ENCODE measurements around the gene TYW1B. TPM values are rescaled to one million over a fixed set of nuclear protein-coding genes. Genes with fewer than 3 reads are reported as not detected.
"Not testable (repeated sequence)": the region's sequence is repeated elsewhere in the genome, so short reads cannot be mapped to it uniquely, and the experiment has no call there.

The TYW1B gene
- total RNA-seq, 1 experiment from 2014 or later: 5.5 TPM

DNA sequence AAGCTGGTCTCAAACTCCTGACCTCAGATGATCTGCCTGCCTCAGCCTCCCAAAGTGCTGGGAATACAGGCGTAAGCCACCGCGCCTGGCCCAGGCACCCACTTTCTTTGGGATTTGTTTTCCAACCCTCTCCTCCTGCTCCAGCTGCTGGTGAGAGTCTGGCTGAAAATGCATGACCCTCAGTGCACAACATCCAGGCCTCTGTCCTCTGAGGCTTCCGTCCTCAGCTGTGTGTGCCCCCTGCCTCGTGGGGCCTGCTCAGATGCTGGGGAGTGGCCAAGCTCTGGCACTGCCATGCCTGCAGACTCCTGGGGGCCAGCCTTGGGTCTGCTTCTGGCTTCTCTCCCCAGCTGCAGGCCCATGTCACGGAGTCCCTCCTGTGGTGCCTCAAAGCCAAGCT is 27.3 kb upstream of the TYW1B start:
- not testable (repeated sequence) for H3K27ac Mint-ChIP-seq; H4K8ac ChIP-seq (replicated peaks; ENCODE audit: insufficient read length, low read depth, low read length); H3K4me1 Mint-ChIP-seq; H3K36me3 Mint-ChIP-seq (ENCODE audit: insufficient read depth in 1 of 3, low read depth in 3 of 3); H3K23ac ChIP-seq (ENCODE audit: insufficient read length, low read depth, low read length); DNase-seq; H2BK15ac ChIP-seq (ENCODE audit: low read depth, low read length); H3K4me2 ChIP-seq (ENCODE audit: insufficient read depth, insufficient read length, low read length); H2BK12ac ChIP-seq (ENCODE audit: insufficient read length, low read depth, low read length); H2BK20ac ChIP-seq (ENCODE audit: low read depth, low read length, poor library complexity, severe bottlenecking); H3K14ac ChIP-seq (ENCODE audit: insufficient read depth, low read length); H4K20me1 ChIP-seq (ENCODE audit: control insufficient read depth, insufficient read depth, insufficient read length); H3K23me2 ChIP-seq (ENCODE audit: insufficient read length, low read depth, low read length, poor library complexity, severe bottlenecking); H4K91ac ChIP-seq (ENCODE audit: insufficient read length, low read depth, low read length); H3K4ac ChIP-seq (ENCODE audit: low read depth, low read length); H3K27ac ChIP-seq (ENCODE audit: insufficient read length, low read depth, low read length); H3K4me1 ChIP-seq (ENCODE audit: insufficient read depth, low read length); H2BK5ac ChIP-seq (ENCODE audit: insufficient read length, low read length); H3K27me3 ChIP-seq (ENCODE audit: insufficient read depth, low read length); H3K9me3 Mint-ChIP-seq; H3K27me3 Mint-ChIP-seq (ENCODE audit: low read depth); H3K9me3 ChIP-seq (ENCODE audit: control insufficient read depth, low read depth, low read length); H2AK5ac ChIP-seq (ENCODE audit: insufficient read length, low read length); H3K9ac ChIP-seq (ENCODE audit: extremely low read depth, insufficient read length, low read length); H3K4me3 Mint-ChIP-seq; H2AFZ ChIP-seq (ENCODE audit: low read length); H3T11ph ChIP-seq (ENCODE audit: low read length); H3K56ac ChIP-seq (ENCODE audit: insufficient read length, low read depth, low read length); H3K79me2 ChIP-seq (ENCODE audit: insufficient read depth, low read length); H3K79me1 ChIP-seq (ENCODE audit: insufficient read depth, low read depth, low read length, poor library complexity, severe bottlenecking); H2BK120ac ChIP-seq (ENCODE audit: low read depth, low read length, poor library complexity, severe bottlenecking); H4K5ac ChIP-seq (ENCODE audit: insufficient read length, low read depth, low read length); H3K18ac ChIP-seq (ENCODE audit: insufficient read length, low read depth, low read length)
- WGBS (ENCODE audit: extremely low coverage, insufficient read length, low lambda C conversion rate): no CpG with 5 or more reads among the region's 6 CpGs

DNA sequence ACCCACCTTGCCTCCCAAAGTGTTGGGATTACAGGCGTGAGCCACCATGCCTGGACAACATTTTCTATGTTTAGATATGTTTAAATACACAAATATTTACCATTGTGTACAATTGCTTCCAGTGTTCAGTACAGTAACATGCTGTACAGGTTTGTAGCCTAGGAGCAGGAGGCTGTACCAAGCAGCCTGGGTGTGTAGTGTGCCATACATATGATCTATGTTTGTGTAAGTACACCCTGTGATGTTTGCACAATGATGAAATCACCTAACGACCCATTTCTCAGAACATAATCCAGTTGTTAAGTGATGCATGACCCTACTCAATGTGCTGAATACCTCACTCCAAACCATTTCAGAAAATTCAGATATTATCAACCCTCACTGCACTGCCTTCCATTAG is 24.9 kb upstream of the TYW1B start:
- not testable (repeated sequence) for H3K18ac ChIP-seq (ENCODE audit: insufficient read length, low read depth, low read length); H3K4ac ChIP-seq (ENCODE audit: low read depth, low read length); H3K27me3 ChIP-seq (ENCODE audit: insufficient read depth, low read length); H3K4me1 ChIP-seq (ENCODE audit: insufficient read depth, low read length); H3K23me2 ChIP-seq (ENCODE audit: insufficient read length, low read depth, low read length, poor library complexity, severe bottlenecking); H3T11ph ChIP-seq (ENCODE audit: low read length); H3K36me3 Mint-ChIP-seq (ENCODE audit: insufficient read depth in 1 of 3, low read depth in 3 of 3); H3K27ac Mint-ChIP-seq; H3K79me1 ChIP-seq (ENCODE audit: insufficient read depth, low read depth, low read length, poor library complexity, severe bottlenecking); H3K27me3 Mint-ChIP-seq (ENCODE audit: low read depth); H3K9me3 Mint-ChIP-seq; H4K5ac ChIP-seq (ENCODE audit: insufficient read length, low read depth, low read length); H3K4me3 Mint-ChIP-seq; H2BK15ac ChIP-seq (ENCODE audit: low read depth, low read length); DNase-seq; H2BK20ac ChIP-seq (ENCODE audit: low read depth, low read length, poor library complexity, severe bottlenecking); H2AK5ac ChIP-seq (ENCODE audit: insufficient read length, low read length); H2BK120ac ChIP-seq (ENCODE audit: low read depth, low read length, poor library complexity, severe bottlenecking); H4K91ac ChIP-seq (ENCODE audit: insufficient read length, low read depth, low read length); H3K9ac ChIP-seq (ENCODE audit: extremely low read depth, insufficient read length, low read length); H3K9me3 ChIP-seq (ENCODE audit: control insufficient read depth, low read depth, low read length); H3K79me2 ChIP-seq (ENCODE audit: insufficient read depth, low read length); H2BK12ac ChIP-seq (ENCODE audit: insufficient read length, low read depth, low read length); H3K27ac ChIP-seq (ENCODE audit: insufficient read length, low read depth, low read length); H4K20me1 ChIP-seq (ENCODE audit: control insufficient read depth, insufficient read depth, insufficient read length); H4K8ac ChIP-seq (replicated peaks; ENCODE audit: insufficient read length, low read depth, low read length); H3K14ac ChIP-seq (ENCODE audit: insufficient read depth, low read length); H2BK5ac ChIP-seq (ENCODE audit: insufficient read length, low read length); H2AFZ ChIP-seq (ENCODE audit: low read length); H3K56ac ChIP-seq (ENCODE audit: insufficient read length, low read depth, low read length); H3K23ac ChIP-seq (ENCODE audit: insufficient read length, low read depth, low read length); H3K4me2 ChIP-seq (ENCODE audit: insufficient read depth, insufficient read length, low read length)
- H3K4me1 Mint-ChIP-seq: peaks cover 10 to 13% of the 10 kb centered on the region in 2 experiments
- no CpG with 5 or more reads among the region's 2 CpGs for WGBS (ENCODE audit: extremely low coverage, insufficient read length, low lambda C conversion rate)

Data from H9 (cell line).